Measurements from ENCODE around the gene ARAP1.

Gene ARAP1

DNA sequence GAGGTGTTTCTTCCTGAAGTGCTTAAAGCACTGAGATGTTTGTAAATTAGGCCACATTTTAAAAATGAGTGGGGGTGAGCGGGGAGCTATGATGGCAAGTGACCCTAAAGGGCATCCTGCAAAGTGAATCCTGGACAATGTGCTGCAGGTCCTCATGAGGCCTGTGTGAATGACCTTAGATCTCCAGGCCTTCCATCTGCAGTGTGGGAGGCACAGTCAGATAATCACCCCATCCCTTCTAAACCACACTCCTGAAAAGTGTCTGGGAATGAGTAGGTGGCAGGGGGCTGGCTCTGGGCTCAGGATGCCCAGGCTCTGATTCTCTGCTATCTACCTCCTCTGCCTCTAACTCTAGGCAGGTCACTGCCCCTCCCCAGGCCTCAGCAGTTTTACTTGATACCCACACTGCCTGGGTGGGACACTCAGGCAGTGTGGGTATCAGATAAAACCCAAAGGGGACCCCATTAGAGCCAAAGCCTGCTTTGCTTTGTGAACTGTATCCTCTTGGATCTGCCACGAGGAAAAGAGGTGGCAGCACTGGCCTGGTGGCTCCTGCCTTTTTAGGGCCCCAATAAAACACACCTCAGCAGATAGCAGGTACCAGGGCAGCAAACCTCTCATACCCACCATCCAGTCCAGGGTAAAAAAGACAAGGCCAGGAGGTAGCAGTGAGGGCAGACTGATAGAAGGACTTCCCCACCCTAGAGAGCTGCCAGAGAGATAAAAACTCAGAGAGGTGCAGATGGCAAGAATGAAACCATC is 31.1 kb upstream of the ARAP1 start:
- H3K36me3 Mint-ChIP-seq (ENCODE audit: low read depth) = no peaks in the 10 kb centered on the region
- no peak for DNase-seq
- H3K9me3 Mint-ChIP-seq = no peaks in the 10 kb centered on the region
- H3K27me3 Mint-ChIP-seq = no peaks in the 10 kb centered on the region
- H3K27ac Mint-ChIP-seq = no peak overlapping the region
- H3K4me3 Mint-ChIP-seq = no peak overlapping the region
- H3K4me1 Mint-ChIP-seq (ENCODE audit: low read depth) = peaks cover 38% of the 10 kb centered on the region

DNA sequence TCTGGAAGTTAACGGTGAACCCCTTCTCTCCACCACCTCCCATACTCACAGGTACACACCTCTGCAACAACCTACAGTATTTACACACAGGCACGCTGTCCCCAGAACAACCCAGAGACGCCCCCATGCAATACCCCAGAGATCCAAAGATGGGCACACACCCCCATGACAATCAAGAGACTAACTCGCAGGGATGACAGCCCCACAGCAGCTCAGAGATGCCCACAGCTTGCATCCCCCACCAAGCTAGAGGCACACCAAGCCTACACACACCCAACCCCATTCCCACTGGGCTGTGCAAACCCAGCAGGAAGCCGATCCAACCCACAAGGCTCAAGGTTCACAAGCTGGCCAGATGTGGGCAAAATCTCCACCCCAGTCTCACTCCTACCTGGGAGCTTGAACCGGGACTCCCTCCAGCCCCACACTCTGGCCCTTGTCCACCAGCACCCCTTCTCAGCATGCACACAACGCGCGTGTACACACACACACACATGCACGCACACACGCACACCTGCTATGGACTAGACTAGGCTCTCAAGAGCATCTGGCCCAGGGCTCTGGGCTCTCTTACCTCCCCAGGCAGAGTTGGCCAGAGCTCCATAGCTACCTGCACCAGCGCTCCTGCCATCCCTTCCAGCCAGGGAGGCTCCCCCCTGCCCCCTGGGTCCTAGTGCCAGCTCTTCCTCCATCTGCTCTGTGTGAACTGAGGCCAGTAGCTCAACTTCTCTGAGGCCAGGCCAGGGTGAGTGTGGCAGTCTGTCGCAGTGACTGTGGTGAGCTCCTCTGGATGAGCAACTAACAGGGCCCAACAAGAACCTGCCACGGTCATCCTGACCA is 30.1 kb upstream of the ARAP1 start:
- peak overlapping the region; percentile 72 for H3K4me3 Mint-ChIP-seq
- peak overlapping the region; percentile 40 for H3K27ac Mint-ChIP-seq
- H3K36me3 Mint-ChIP-seq (ENCODE audit: low read depth) = no peaks in the 10 kb centered on the region
- no peaks in the 10 kb centered on the region for H3K9me3 Mint-ChIP-seq
- H3K27me3 Mint-ChIP-seq = no peaks in the 10 kb centered on the region
- H3K4me1 Mint-ChIP-seq (ENCODE audit: low read depth) = peaks cover 28% of the 10 kb centered on the region
- no peak for DNase-seq

GRCh38 chr11:72781313-72782080 is 29.3 kb upstream of the ARAP1 start:
- H3K4me3 Mint-ChIP-seq = peak overlapping the region; percentile 72
- peak overlapping the region; percentile 40 for H3K27ac Mint-ChIP-seq
- peak; percentile 71 for DNase-seq
- no peaks in the 10 kb centered on the region for H3K36me3 Mint-ChIP-seq (ENCODE audit: low read depth)
- no peaks in the 10 kb centered on the region for H3K27me3 Mint-ChIP-seq
- peaks cover 25% of the 10 kb centered on the region for H3K4me1 Mint-ChIP-seq (ENCODE audit: low read depth)
- no peaks in the 10 kb centered on the region for H3K9me3 Mint-ChIP-seq

DNA sequence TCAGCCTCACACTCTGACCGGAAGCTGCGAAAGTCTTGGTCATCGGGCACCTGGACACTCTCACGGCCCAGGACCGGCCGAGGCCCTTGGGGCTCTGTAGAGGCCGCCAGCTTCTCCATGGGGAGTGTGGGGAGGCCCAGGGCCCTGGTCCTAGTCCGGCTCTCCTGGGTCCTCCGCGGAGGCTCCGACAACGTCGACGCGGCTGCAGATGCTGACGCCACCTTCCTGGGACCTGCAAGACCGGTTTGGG is 28.8 kb upstream of the ARAP1 start:
- no peak overlapping the region for H3K27ac Mint-ChIP-seq
- no peaks in the 10 kb centered on the region for H3K27me3 Mint-ChIP-seq
- no peak for DNase-seq
- H3K36me3 Mint-ChIP-seq (ENCODE audit: low read depth) = no peaks in the 10 kb centered on the region
- H3K4me1 Mint-ChIP-seq (ENCODE audit: low read depth) = peaks cover 25% of the 10 kb centered on the region
- peak overlapping the region; percentile 70 for H3K4me3 Mint-ChIP-seq
- no peaks in the 10 kb centered on the region for H3K9me3 Mint-ChIP-seq

- H3K4me1 Mint-ChIP-seq (ENCODE audit: low read depth) = peaks cover 25% of the 10 kb centered on the region
- H3K27me3 Mint-ChIP-seq = no peaks in the 10 kb centered on the region
- H3K9me3 Mint-ChIP-seq = no peaks in the 10 kb centered on the region
- H3K27ac Mint-ChIP-seq = no peak overlapping the region
- no peaks in the 10 kb centered on the region for H3K36me3 Mint-ChIP-seq (ENCODE audit: low read depth)
- H3K4me3 Mint-ChIP-seq = peak overlapping the region; percentile 70
- peak; percentile 40 for DNase-seq
Measured at GRCh38 chr11:72780296-72781062, 28.3 kb upstream of the ARAP1 start.

DNA sequence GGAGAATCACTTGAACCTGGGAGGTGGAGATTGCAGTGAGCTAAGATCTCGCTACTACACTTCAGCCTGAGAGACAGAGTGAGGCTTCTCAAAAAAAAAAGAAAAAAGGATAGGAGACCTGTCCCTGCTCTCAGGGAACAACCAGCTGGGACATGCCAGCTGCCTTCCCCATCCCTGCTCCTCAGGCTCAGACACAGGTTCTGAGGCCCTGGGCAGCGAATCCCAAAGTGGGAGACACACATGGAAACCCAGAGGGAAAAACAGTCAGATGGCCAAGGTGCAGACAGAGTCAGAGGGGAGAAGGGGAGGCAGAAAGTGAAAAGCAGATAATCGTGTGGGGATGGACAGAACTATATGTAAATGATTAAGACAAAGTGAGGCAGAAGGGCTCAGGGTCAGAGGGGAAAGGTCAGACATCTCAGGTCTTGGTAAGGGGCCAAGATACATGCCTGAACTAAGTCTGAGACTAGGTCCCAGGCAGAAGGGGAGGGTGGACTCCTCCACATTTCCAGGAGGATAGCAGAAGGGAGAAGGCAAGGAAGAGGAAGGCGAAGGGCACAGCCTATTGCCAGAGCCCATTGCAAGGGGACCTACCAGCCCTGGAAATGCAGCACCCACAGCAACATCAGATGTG is 27.4 kb upstream of the ARAP1 start:
- no peak overlapping the region for H3K27ac Mint-ChIP-seq
- H3K27me3 Mint-ChIP-seq = no peaks in the 10 kb centered on the region
- H3K9me3 Mint-ChIP-seq = no peaks in the 10 kb centered on the region
- H3K4me3 Mint-ChIP-seq = peak overlapping the region; percentile 18
- no peak for DNase-seq
- H3K4me1 Mint-ChIP-seq (ENCODE audit: low read depth) = peaks cover 25% of the 10 kb centered on the region
- H3K36me3 Mint-ChIP-seq (ENCODE audit: low read depth) = no peaks in the 10 kb centered on the region

DNA sequence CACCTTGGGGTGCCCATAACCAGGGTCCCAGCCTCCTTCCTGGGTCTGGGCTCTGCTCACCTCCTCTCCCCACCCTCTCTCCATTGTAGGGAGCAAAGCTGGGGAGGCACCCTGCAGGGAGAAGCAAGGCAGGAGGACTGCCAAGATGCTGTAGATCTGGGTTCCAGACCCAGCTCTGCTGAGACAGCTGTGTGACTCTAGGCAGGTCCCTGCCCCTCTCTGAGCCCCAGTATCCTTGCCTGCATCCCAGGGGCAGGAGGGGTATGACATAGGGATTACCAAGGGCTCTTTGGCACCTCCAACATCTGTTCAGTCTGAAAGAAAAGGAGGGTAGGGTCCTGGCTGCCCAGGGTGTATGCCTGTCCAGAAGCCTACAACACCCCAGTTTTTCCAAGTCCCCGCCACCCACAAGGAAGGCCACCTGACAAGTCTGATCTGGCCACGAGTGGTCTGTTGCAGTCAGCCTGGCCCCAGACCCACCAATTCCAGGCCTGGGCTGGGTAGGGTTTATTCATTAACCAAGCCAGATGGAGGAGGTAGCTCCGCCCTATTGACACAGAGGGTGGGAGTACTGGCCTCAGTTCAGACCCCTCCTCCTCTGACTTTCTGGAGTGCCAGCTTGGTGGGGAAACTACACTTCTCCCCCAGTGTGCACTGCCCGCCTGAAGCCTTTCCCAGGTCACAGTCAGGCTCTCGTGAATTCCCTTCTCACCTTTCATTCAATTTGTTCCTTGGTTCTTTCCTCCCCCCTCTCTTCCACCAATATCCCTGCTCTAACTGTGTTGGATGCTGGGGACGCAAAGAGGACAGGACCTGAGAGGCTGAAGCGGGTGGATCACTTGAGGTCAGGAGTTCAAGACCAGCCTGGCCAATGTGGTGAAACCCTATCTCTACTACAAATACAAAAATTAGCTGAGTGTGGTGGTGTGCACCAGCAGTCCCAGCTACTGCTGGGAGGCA is 26.6 kb upstream of the ARAP1 start:
- no peak for DNase-seq
- Mint-ChIP-seq H3K27me3 (no peaks in the 10 kb centered on the region), H3K27ac (no peak overlapping the region), H3K4me3 (no peak overlapping the region), H3K9me3 (no peaks in the 10 kb centered on the region), H3K36me3 (ENCODE audit: low read depth) (no peaks in the 10 kb centered on the region), H3K4me1 (ENCODE audit: low read depth) (peaks cover 25% of the 10 kb centered on the region)

GRCh38 chr11:72777755-72778278 is 25.6 kb upstream of the ARAP1 start:
- no peak overlapping the region for H3K27ac Mint-ChIP-seq

DNA sequence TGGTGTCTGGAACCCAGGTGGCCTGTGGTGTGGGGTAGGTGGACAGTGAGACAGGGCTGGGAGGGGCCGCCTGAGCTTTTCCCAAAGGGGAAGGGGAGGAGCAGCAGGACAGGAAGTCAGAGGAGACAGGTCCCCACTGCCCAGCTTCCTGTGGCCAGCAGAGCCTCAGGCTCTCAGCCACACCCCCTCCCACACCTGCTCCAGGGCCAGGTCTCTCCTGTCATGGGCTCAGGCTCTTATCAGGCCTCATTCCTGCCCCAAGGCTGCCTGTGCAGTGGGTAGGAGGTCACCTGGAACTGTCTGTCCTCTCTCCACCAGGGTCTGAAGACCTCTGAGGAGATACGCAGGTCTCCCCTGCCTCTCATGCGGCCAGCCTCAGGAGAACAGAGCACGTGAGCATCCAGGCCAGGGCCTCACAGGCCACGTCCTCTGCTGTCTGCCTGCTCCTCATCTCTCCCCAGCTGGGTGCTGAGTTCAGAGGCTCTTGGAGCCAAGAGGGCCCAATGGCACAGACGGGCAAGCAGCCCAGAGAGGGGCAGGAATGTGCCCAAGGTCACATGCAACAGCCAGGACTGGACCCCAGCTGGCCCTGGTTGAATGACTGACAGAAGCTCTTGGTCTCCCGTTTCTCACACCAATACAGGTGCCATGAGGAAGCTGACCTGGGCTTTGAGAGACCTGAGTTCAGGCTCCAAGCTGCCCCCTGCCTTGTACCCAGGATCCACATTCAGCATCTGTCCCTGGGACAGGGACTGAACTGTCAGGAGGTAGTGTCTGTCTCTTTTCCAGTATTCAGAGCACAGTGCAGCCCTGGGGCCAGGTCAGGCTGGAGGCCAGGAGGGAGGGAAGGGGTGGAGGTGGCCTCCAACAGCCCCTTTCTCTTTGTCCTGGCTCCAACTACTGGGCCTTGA is 24.9 kb upstream of the ARAP1 start:
- no peaks in the 10 kb centered on the region for H3K27me3 Mint-ChIP-seq
- no peak overlapping the region for H3K27ac Mint-ChIP-seq
- no peaks in the 10 kb centered on the region for H3K36me3 Mint-ChIP-seq (ENCODE audit: low read depth)
- H3K4me1 Mint-ChIP-seq (ENCODE audit: low read depth) = peaks cover 15% of the 10 kb centered on the region
- no peak for DNase-seq
- no peak overlapping the region for H3K4me3 Mint-ChIP-seq
- H3K9me3 Mint-ChIP-seq = no peaks in the 10 kb centered on the region

More at GRCh38 chr11:72777755-72778278, 25.6 kb upstream of the ARAP1 start:
- peaks cover 22% of the 10 kb centered on the region for H3K4me1 Mint-ChIP-seq (ENCODE audit: low read depth)
- no peak for DNase-seq
- H3K9me3 Mint-ChIP-seq = no peaks in the 10 kb centered on the region
- H3K27me3 Mint-ChIP-seq = no peaks in the 10 kb centered on the region
- no peak overlapping the region for H3K4me3 Mint-ChIP-seq
- no peaks in the 10 kb centered on the region for H3K36me3 Mint-ChIP-seq (ENCODE audit: low read depth)

- H3K27ac Mint-ChIP-seq = no peak overlapping the region
- peaks cover 12% of the 10 kb centered on the region for H3K4me1 Mint-ChIP-seq (ENCODE audit: low read depth)
- no peaks in the 10 kb centered on the region for H3K27me3 Mint-ChIP-seq
- no peak for DNase-seq
- H3K4me3 Mint-ChIP-seq = no peak overlapping the region
- H3K36me3 Mint-ChIP-seq (ENCODE audit: low read depth) = no peaks in the 10 kb centered on the region
- no peaks in the 10 kb centered on the region for H3K9me3 Mint-ChIP-seq
Measured at GRCh38 chr11:72776117-72776843, 24.1 kb upstream of the ARAP1 start.

DNA sequence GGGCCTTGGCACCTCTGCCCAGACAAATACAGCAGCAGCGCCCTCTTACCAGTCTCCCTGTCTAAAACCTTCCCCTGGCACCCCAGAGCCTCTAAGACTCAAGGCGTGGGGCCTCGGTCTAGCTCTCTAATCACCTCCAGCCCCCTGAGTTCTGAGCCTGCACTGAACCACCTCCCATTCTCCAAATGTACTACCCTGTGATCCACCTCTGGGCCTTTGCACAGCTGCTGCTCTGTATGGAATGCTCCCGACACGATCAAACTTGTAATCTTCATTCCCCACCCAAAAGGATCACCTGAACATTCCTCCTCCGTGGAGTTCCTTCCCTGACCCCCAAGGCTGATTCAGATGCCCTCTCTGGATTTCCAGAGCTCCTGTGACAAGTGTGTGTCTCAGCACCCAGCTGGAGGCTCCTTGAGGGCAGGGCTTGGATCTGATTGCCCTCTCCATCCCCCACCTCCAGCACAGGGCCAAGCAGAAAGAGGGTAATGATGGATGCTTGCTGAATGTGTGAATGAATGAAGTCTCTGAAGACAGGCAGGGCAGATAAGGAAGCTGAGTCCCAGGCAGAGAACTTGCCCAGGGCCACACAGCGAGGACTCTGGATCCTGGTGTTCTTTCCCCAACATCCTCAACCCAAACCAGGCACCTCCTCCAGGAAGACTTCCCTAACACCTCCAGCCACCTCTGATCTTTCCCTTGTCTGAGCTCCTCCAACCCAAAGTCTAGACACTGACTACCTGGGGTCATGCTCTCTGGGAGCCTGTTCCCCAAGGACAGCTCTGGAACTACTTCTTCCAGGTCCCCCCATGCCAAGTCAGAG is 23.3 kb upstream of the ARAP1 start:
- H3K27me3 Mint-ChIP-seq = no peaks in the 10 kb centered on the region
- H3K4me3 Mint-ChIP-seq = no peak overlapping the region
- H3K27ac Mint-ChIP-seq = no peak overlapping the region
- no peak for DNase-seq
- H3K9me3 Mint-ChIP-seq = no peaks in the 10 kb centered on the region
- H3K4me1 Mint-ChIP-seq (ENCODE audit: low read depth) = peaks cover 7% of the 10 kb centered on the region
- H3K36me3 Mint-ChIP-seq (ENCODE audit: low read depth) = no peaks in the 10 kb centered on the region
